ENCODE results near the gene AFAP1L1.

GRCh38 chr5:149313151-149313841, 41.6 kb downstream of the AFAP1L1 start:
- TF ChIP-seq CTCF (IDR thresholded peaks at IDR 0.05) (no peak), ZFX (IDR thresholded peaks at IDR 0.05; ENCODE audit: borderline replicate concordance) (no peak)
